ENCODE results near the gene BRME1.
A peak's percentile ranks its signal among the peaks of the same experiment; 100 is the strongest.

BRME1 gene

GRCh38 chr19:13887018-13887436, 18.9 kb downstream of the BRME1 start:
- DNase-seq (ENCODE audit: low spot score): no peak

DNA sequence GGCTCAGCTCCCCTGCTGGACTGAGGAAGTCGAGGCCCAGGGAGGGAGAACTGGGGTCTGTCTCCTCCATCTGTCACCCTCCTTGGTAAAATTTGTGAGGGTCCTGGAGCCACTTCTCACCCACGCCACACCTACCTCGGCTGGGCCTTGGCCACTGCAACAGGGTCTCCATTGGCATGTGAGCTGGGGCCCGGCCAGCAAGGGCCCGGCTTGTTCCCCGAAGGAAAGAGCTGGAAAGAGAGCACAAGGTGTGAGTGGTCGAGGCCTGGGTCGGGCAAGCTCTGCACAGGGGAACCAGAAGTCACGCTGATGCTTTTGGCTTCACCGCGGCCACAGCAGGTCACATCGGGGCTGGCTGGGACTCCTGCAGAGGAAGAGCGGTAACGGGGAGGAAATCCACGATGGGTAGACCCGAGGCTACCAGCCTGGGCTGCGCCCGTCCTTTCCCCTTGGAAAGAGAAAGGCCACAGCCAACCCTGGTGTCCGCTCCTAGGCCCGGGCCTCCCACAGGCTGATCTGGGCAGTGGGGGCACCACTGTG, 20.0 kb downstream of the BRME1 start:
- no peak for DNase-seq (ENCODE audit: low spot score)

DNA sequence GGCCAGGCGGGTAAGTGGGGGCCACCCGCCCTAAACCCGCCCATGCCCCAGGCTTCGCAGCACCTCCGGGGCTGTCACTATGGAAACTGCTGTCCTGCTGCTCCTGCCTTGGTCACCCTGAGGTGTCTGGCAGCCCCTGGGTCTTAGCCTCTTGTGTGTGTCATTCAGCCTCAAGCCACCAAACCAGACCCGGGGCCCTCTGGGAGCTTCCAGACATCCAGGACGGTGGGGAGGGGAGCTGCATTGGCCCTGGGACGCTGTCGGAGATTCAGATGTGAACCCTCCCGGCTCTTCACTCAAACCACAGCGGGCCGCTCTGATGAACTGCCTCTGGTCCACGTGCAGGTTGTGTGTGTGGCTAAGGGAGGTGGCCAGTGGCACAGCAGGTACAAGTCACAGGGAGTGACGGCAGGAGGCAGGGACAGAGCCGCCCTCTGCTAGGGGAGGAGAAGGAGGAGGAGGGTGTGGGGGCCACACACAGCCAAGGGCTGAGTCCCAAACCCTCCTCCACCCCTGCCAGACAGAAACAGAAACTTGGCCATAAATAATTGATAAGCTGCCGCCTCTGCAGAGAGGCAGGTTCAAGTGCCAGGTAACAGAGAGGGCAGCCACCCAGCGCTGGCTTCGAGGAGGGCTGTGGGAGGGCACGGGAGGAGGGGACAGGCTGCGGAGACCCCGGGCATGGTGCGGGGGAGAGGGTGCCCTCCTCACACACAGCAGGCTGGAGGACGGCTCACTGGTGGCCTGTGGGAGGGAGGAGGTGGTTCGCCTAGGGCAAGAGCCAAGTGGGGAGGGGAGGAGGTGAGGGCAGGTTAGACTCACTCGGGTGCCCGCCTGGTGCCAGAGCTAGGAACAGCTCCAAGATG, 21.0 kb downstream of the BRME1 start:
- no peak for DNase-seq (ENCODE audit: low spot score)

DNA sequence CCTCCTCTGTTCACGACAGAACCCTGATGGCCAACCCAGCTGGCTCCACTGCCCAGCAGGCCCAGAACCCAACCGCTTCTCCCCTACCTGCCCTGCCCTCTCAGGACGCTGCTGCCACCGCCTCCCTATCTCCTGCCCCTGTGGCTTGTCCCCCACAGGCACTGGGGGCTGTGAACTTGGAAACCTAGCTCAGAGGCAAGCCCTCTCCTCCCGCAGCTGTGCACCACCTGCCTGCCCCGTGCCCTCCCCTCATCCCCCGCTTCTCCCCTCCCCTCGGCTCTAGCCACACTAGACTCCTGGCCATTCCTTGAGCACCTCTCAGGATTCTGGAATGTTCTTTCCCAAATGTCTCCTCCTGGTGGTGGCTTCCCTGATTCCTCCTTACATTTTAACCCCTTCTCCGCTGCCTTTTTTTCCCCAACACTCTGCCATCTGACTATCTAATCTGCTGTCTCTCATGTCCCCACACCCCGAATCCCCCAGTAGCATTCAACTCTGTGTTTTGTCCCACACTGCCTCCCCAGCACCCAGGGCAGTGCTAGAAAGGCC, 22.3 kb downstream of the BRME1 start:
- no peak for DNase-seq (ENCODE audit: low spot score)

- DNase-seq (ENCODE audit: low spot score): no peak
Measured at GRCh38 chr19:13882836-13883235, 23.1 kb downstream of the BRME1 start.

GRCh38 chr19:13882419-13882795, 23.5 kb downstream of the BRME1 start:
- no peak for DNase-seq (ENCODE audit: low spot score)

- DNase-seq (ENCODE audit: low spot score): peak; percentile 53
Measured at GRCh38 chr19:13881692-13882418, 24.1 kb downstream of the BRME1 start.

- no peak for DNase-seq (ENCODE audit: low spot score)
Measured at GRCh38 chr19:13881251-13881691, 24.6 kb downstream of the BRME1 start.

- DNase-seq (ENCODE audit: low spot score): peak; percentile 97
Measured at GRCh38 chr19:13880059-13881043, 25.6 kb downstream of the BRME1 start.

DNA sequence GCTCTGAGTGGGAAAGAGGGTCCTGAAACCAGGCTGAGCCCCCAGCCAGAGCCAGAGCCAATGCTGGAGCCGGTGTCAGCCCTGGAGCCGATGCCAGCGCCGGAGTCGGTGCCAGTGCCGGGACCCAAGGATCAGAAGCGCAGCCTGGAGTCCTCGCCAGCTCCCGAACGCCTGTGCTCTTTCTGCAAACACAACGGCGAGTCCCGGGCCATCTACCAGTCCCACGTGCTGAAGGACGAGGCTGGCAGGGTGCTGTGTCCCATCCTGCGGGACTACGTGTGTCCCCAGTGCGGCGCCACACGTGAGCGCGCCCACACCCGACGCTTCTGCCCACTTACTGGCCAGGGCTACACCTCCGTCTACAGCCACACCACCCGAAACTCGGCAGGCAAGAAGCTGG, 28.6 kb downstream of the BRME1 start:
- DNase-seq (ENCODE audit: low spot score): no peak

GRCh38 chr19:13876834-13877233, 29.1 kb downstream of the BRME1 start, which contains the start of gene NANOS3:
Gene NANOS3, plus strand, starts transcription at chr19:13877134. Its CDS starts 115 bp downstream, at chr19:13877249.
- DNase-seq (ENCODE audit: low spot score): no peak

DNA sequence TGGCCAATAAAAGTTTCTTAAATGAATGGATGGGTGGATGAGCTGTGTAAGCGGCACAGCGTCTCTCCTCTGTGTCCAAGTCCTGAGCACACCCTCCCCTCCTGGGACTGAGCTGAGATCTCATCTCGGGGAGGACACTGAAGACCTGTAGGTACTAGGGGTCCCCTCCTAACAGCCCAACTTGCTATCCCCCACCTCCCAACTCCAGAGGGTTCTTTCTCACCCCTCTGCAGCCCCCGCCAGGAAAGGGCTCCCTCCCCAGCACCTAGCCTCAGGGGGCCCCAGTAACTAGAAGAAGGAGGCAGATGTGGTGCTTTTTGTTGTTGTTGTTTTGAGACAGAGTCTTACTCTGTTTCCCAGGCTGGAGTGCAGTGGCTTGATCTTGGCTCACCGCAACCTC, 30.1 kb downstream of the BRME1 start:
- DNase-seq (ENCODE audit: low spot score): no peak

DNA sequence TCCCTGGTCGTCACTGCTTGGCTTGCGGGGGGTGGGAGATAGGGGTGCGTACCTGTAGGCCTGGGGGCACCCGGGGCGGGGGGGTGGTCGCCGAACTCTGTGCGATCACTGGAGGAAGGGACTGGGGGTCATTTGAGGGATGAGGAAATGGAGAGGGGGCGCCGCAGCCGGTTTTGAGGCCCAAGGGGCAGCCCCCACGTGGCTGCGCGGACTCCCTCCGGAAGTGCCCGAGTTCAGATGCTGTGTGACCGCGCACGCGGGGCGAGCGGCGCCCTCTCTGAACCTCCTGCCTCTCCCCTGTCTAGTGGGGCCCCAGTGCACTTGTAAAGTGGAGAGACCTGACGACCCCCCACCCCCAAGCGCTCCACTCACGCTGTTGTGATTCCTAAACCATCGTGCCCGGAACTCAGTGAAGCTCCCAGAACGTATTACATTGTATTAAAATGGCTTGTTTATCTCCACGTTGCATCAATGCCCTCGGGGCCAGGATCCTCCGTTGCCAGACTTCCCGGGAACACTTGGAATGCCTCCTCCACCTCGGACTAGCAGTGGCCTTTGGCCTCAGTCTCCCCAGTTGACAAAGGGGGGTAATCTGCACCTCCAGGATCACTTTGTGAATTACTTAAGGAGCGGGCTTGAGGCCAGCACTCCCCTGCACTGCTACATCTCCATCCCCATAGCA, 31.9 kb downstream of the BRME1 start:
- DNase-seq (ENCODE audit: low spot score): no peak

- no peak for DNase-seq (ENCODE audit: low spot score)
Measured at GRCh38 chr19:13872695-13873389, 33.1 kb downstream of the BRME1 start.

- DNase-seq (ENCODE audit: low spot score): no peak
Measured at GRCh38 chr19:13872339-13872694, 33.6 kb downstream of the BRME1 start.

DNA sequence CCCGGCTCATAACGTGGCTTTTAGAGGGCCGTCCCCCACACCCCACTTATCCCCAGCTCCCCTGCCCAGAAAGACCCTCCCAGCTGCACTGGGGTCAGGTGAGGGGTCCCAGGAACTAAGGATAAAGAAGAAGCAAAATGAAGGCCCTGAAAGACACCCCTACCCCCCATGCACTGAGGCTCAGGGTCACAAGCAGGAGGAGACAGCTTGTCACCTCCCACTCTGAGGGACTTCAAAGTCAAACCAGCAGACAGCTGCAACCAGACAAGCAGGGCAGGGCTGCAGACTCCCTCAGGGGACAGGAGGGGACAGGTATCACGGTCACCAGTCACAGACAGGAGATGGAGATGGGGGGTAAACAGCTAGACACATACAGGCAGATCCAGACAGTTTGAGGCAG, 35.0 kb downstream of the BRME1 start:
- no peak for DNase-seq (ENCODE audit: low spot score)

DNA sequence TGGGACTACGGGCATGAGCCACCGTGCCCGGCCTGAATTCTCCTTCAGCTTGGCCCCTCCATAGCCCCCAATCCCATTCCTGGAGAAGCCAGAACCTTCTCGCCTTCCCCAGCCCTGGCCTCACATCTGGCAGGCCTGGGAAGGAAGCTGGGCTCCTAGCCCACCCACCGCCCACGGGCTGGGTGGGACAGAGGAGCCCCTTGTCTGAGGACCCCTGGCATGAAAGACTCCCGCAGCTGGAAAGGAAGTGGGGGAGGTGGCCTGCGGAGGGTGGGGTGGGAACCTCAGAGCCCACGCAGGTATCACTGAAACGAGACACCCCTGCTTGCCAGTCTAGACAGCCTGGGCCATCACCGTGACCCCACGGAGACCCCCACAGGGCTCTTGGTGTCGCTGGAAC, 36.6 kb downstream of the BRME1 start:
- DNase-seq (ENCODE audit: low spot score): no peak

GRCh38 chr19:13868663-13869062, 37.3 kb downstream of the BRME1 start:
- DNase-seq (ENCODE audit: low spot score): no peak

DNA sequence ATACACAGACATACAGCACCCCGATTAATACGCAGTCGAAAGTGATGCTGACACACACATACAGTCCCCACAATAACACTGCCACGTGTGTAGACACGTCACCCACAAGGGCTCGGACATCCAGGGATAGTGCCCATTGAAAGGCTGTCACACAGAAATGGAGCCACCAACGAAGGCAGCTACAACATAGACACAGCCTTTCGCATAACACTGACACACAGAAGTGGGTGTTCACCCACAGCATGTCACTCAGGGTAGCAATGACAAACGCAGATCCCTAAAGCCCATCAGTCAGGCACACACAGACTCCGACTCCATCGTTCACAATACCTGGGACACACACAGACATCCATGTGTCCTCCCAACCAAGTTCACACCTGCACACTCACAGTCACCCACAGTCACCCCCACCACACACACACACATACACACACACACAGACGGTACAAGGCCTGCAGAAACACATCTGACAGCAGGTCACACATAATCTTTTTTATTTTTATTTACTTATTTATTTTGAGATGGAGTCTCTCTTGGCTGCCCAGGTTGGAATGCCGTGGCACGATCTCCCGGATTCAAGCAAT, 39.4 kb downstream of the BRME1 start:
- DNase-seq (ENCODE audit: low spot score): no peak
